HG03175 (cell line): Measurements from ENCODE around the gene PFKFB3.

ENCODE experiments used
- ATAC-seq: cut with Tn5 transposase; IDR thresholded peaks from one replicate; pipeline ENCODE4 v1.9.1; 2021; ENCODE audit warnings: mild to moderate bottlenecking, moderate library complexity; ENCODE audit not compliant: unreplicated experiment

PFKFB3 gene

GRCh38 chr10:6219494-6219836 is 16.7 kb downstream of the PFKFB3 start:
- ATAC-seq: no peak

DNA sequence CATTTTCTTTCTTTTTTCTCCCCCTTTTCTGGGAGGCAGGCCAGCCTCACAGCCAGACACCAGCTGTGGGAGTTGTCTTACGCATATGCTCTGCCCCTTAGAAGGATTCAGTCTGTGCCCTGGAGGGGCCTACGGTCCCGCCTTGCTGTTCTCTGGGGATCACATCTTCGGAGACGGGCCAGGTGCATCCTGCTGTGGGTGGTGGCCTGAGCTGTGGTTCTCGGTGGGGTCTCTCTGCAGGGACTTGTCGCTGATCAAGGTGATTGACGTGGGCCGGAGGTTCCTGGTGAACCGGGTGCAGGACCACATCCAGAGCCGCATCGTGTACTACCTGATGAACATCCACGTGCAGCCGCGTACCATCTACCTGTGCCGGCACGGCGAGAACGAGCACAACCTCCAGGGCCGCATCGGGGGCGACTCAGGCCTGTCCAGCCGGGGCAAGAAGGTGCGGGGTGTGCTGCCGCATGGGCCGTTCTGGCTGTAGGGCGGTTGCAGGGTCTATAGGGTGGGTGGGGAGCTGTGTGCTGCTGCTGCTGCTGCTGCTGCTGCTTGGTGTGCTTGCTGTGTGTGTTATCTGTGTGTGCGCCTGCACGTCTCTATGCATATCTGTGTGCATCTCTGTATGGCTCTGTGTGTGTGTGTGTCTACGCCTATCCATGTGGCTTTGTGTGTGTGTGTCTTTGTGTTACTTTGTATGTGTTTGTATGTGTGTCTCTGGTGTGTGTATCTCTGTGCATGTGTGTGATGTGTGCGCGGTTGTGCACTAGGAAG is 17.9 kb downstream of the PFKFB3 start:
- no peak for ATAC-seq

- ATAC-seq: no peak
Measured at GRCh38 chr10:6221192-6221940, 18.6 kb downstream of the PFKFB3 start.

DNA sequence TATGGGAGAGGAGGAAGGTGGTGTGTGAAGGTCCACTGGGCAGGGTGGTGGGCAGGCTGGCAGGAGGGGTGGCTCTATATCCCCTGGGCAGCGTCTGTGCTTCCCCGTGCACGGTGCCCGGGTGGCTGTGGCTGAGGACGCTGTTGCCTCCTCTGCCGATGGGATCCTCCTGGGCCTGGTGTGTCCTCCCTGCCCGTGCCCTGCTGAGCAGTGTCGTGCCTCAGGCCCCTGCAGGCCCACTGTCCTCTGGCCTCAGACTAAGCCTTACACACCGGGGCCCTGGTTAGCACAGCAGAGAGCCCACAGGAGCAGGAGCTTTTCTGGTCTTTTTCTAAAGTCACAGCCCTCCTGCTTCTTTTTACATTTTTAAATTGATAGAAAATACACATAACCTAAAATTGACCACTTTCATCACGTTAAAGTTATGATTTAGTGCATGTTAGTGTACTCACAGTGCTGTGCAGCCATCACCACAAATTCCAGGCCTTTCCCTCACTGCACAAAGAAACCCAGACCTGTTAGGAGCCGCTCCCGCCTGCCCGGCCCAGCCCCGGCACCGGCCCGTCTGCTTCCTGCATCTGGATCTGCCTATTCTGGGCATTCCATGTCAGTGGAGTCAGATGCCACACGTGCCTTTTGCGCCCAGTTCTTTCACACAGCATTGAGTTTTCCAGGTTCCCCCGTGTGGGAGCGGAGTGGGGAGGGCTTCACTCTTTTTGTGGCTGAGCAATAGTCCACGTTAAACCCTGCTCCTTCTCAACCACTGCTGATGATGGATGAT is 19.4 kb downstream of the PFKFB3 start:
- ATAC-seq: no peak

DNA sequence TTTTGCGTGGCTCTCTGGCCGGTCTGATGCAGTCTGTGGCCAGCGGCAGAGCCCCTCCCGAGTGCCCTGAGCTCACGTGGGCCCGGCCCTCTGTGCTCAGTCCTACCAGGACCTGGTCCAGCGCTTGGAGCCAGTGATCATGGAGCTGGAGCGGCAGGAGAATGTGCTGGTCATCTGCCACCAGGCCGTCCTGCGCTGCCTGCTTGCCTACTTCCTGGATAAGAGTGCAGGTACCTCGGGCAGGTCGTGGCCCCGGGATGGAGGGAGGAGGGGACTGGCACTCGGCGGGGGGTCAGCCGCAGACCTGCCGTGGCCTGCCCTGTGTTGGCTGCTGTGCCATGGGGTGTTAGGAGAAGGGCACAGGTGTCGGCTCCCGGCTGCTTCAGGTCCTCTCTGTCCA is 20.0 kb downstream of the PFKFB3 start:
- ATAC-seq: no peak

GRCh38 chr10:6223981-6224380 is 21.2 kb downstream of the PFKFB3 start:
- no peak for ATAC-seq

DNA sequence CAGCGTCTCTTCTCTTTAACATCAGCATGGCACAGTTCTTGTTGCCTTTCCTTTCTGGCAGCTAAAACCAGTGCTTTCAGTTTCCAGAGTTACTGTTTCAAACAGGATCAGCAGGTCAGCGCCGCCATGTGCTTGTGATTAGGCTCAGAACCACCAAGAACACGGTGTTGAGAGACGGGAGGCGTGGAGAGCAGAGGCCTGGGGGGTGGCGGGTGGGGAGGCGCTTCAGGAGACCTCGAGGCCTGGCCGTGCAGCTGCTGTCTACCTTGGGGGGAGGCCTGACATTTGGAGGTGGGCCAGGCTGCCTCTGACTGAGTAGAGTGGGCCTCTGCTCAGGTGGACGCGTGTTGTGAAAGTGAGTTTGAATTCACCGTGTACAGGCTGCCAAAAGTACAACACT is 22.0 kb downstream of the PFKFB3 start:
- no peak for ATAC-seq

DNA sequence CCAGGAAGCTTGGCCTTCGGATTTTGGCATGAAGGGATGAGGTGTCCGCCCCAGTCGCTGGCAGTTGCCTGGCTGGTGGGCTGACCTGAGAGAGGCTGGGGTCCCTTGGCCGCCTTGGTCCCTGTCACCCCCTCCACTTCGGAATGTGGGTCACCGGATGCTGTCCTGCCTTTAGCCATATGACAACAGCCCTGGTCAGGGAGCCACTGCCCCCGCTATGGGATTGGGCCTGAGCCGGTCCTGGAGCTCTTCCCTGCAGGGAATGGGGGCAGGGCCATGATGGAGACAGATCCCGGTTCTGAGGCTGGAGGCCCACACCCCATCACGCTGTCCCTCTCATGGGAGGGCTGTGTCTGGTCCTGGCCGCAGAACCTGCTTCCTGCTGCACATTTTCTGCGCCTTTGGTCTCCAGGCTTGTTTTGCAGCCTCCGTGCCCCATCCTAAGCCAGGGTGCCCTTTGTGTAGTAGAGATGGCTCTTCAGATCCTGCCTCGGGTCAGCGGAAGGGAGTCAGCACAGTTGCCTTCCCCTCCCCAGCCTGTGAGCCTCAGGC is 22.6 kb downstream of the PFKFB3 start:
- no peak for ATAC-seq

DNA sequence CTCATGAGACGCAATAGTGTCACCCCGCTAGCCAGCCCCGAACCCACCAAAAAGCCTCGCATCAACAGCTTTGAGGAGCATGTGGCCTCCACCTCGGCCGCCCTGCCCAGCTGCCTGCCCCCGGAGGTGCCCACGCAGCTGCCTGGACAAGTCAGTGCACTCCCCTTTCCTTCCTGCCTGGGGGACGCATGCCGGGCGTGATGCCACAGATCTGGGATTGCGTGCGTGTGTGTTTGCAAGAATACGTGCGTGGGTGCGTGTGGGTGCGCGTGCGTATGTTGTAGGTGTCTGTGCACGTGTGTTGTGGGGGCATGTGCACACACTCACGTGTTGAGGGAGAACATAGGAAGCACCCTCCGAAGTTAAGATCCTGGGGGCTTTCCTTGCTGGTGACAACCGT is 23.5 kb downstream of the PFKFB3 start:
- ATAC-seq: no peak

DNA sequence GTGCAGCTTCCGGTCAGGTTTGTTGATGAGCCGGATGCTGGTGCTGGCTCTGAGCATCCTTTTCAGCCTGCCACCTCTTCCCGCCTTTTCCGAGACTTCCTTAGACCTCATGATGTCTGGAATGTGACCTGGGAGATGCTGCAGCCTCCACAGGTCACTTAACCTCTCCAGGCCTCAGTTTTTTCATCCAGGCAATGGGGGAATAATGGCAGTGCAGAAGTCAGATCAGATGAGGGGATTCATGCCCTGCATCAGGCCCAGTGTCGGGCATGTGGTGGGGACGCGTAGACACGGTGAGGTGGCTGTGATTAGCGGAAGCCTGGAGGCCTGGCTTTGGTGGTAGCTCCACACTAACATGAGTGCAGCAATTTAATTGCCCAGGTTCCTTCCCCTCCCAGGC is 24.6 kb downstream of the PFKFB3 start:
- ATAC-seq: no peak

DNA sequence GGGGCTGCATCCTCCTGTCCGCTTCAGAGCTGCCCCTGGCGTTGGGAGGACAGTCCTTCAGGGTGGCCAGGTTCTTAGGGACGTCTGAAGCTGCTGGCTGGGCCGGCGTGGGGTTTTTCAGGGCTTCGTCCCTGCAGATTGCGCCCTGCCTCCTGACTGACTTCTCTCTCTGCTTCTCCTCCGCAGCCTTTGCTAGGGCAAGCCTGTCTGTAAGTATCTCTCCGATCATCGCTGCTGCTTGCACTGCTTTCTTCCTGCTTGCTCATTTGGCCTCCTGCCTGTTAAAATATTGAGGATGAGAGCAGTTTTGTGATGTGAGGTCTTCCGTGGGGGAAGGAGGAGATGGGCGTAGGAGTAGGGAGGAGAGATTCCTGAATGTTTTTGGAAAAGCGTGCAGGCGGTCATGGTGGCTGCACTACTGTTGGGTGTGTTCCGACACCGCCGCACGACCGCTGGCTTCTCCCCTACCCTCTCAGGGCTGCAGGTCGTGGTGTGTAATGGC is 25.3 kb downstream of the PFKFB3 start:
- no peak for ATAC-seq

- ATAC-seq: no peak
Measured at GRCh38 chr10:6228647-6229046, 25.9 kb downstream of the PFKFB3 start.

- no peak for ATAC-seq
Measured at GRCh38 chr10:6229290-6229689, 26.6 kb downstream of the PFKFB3 start.

DNA sequence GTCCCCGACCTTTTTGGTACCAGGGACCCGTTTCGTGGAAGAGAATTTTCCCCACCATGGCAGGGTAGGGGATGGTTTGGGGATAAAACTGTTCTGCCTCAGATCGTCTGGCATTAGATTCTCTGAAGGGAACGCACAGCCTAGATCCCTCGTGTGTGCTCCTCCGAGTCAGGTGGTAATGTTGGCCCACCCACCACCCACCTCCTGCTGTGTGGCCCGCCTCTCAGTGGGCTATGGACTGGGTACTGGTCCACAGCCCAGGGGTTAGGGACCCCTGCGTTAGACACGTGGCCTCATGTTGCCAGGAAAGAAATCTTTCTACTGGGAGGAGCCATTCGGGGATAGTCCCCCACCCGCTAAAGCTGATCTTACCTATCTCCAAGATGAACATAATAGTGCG is 27.0 kb downstream of the PFKFB3 start:
- ATAC-seq: no peak

- ATAC-seq: no peak
Measured at GRCh38 chr10:6230315-6230714, 27.6 kb downstream of the PFKFB3 start.

DNA sequence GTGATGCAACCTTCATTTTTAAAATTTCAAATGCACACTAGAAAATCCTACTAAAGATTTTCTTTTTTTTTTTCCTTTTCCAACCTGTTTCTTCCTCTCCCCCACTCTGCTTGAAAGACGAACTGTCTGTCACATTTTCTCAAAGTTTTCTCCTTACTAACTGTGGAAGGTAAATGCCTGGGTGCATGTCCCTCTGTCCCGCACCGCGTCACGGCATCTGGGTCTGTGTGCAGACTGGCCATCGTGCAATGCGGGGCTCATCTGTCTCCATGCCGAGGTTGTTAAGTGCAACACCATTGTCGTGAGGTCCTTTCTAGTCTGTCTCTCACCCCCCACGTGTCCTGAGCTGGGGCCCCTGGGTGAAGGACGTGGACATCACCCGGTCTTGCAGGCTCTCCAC is 28.4 kb downstream of the PFKFB3 start:
- ATAC-seq: no peak

DNA sequence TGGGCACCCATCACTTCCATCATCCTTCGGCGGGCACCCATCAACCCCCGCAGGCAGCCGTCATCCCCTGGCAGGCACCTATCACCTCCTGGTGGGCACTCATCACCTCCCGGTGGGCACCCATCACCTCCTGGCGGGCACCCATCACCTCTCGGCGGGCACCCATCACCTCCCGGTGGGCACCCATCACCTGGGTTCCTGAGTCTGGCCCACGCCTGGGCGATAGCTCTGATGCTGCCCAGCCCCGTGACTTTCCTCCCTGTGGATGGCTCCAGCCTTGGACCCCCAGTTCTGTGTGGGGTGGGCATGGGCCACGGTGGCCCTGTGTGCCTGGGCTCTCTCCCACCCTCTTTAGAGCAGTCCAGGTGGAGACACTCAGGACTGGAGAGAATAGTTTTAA is 29.0 kb downstream of the PFKFB3 start:
- ATAC-seq: no peak

DNA sequence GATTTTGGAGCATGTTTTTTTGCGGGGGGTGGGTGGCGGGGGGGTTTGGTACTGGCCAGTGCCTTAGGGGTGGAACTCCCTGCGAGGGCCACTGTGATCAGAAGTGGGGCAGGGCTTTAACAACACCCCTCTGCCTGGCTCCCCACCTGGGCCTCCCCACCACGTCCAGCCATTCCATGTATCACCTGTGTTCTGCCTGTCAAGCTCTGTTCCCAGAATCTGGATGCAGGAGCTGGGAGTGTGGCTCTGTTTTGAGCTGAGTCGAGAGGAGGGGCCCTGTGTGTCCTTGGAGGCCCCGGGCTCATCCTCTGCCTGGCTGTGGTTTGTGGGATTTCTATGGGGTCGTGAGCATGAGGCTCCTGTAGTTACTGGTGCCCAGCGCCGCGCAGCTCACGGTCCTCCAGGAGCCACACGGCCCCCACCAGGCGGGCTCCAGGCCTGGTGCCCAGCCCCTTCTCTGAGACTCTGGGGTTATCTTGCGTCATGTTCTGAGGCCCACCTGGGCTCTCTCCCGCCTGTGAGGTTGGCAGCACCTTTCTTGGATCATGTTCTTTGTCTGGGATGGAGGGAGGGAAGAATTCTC is 29.6 kb downstream of the PFKFB3 start:
- no peak for ATAC-seq

DNA sequence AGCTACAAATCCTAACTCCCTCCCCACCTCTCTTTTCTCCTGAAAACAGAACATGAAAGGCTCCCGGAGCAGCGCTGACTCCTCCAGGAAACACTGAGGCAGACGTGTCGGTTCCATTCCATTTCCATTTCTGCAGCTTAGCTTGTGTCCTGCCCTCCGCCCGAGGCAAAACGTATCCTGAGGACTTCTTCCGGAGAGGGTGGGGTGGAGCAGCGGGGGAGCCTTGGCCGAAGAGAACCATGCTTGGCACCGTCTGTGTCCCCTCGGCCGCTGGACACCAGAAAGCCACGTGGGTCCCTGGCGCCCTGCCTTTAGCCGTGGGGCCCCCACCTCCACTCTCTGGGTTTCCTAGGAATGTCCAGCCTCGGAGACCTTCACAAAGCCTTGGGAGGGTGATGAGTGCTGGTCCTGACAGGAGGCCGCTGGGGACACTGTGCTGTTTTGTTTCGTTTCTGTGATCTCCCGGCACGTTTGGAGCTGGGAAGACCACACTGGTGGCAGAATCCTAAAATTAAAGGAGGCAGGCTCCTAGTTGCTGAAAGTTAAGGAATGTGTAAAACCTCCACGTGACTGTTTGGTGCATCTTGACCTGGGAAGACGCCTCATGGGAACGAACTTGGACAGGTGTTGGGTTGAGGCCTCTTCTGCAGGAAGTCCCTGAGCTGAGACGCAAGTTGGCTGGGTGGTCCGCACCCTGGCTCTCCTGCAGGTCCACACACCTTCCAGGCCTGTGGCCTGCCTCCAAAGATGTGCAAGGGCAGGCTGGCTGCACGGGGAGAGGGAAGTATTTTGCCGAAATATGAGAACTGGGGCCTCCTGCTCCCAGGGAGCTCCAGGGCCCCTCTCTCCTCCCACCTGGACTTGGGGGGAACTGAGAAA is 30.4 kb downstream of the PFKFB3 start:
- ATAC-seq: no peak

GRCh38 chr10:6233725-6234277 is 31.1 kb downstream of the PFKFB3 start:
- no peak for ATAC-seq
